Cardiac muscle cell (in vitro differentiated cells and primary cell): ENCODE measurements around the gene VIL1. TPM values are rescaled to one million over a fixed set of nuclear protein-coding genes. Genes with fewer than 3 reads are reported as not detected.

Experiments used
- DNase-seq, 2 donors: peaks; one replicate each; pipeline versions ENCODE4 v3.0.0 to v3.0.0-alpha.2; 2010 to 2017; ENCODE audit warnings: low read depth in 1 of 2, low spot score in 1 of 2
- H3K27ac ChIP-seq: fragments of 200-600 bp; sonication (generic); 2 replicates; pipeline ENCODE4 v1.5.1; 2016
- H3K27me3 ChIP-seq: fragments of 200-600 bp; sonication (generic); 2 replicates; pipeline ENCODE4 v1.6.0; 2016; ENCODE audit warnings: control low read depth
- H3K36me3 ChIP-seq: fragments of 200-600 bp; sonication (generic); 2 replicates; pipeline ENCODE4 v1.5.1; 2016; ENCODE audit warnings: control low read depth
- H3K4me1 ChIP-seq: fragments of 200-600 bp; sonication (generic); 2 replicates; pipeline ENCODE4 v1.8.1; 2017; ENCODE audit warnings: low read depth, mild to moderate bottlenecking, mixed run types
- H3K4me3 ChIP-seq: fragments of 200-600 bp; sonication (generic); 2 replicates; pipeline ENCODE4 v1.5.1; 2016; ENCODE audit warnings: mild to moderate bottlenecking
- H3K9me3 ChIP-seq: fragments of 200-600 bp; sonication (generic); 2 replicates; pipeline ENCODE4 v1.5.1; 2017; ENCODE audit warnings: low read depth, mild to moderate bottlenecking, control low read depth
- CTCF ChIP-seq: IDR thresholded peaks from 2 replicates; pipeline ENCODE4 v1.5.1; 2012; ENCODE audit warnings: low read depth, mild to moderate bottlenecking, low read length
- polyA plus RNA-seq: library from polyadenylated mRNA; unstranded; fragments of >200 nt; fragmentation: Nextera tagmentation; extraction: Ambion mirVana; gene quantifications from 2 replicates; pipeline ENCODE4 v1.2.1, GENCODE V29; 2016
- total RNA-seq: library from RNA; depleted of rRNA; stranded (reverse); fragments of >200 nt; gene quantifications from 2 replicates; pipeline ENCODE4 v1.2.3, GENCODE V29; 2016

Gene VIL1
- 0.63 and 1.1 TPM in 2 replicates for total RNA-seq
- polyA plus RNA-seq, result 0.52 and 0.65 TPM in 2 replicates

- no peak for TF ChIP-seq CTCF
- no peaks in the 10 kb centered on the region for H3K27me3 ChIP-seq
- peaks cover 12% of the 10 kb centered on the region for H3K4me1 ChIP-seq
- no peak for DNase-seq
- H3K9me3 ChIP-seq, result no peaks in the 10 kb centered on the region
- H3K36me3 ChIP-seq, result no peaks in the 10 kb centered on the region
- H3K27ac ChIP-seq, result no peak within 1 kb of the TSS
- H3K4me3 ChIP-seq, result no peak within 1 kb of the TSS
These were observed at the start of gene VIL1 for GRCh38 chr2:218418717-218419458. VIL1 (plus strand) TSS chr2:218419123; CDS start chr2:218423779, 4,656 bp downstream.

GRCh38 chr2:218369330-218369729 lies 49.6 kb upstream of the VIL1 start:
- no peak for DNase-seq
- Histone ChIP-seq H3K27me3 (no peaks in the 10 kb centered on the region), H3K4me3 (no peak overlapping the region), H3K27ac (no peak overlapping the region), H3K9me3 (no peaks in the 10 kb centered on the region), H3K36me3 (no peaks in the 10 kb centered on the region), H3K4me1 (no peaks in the 10 kb centered on the region)
- TF ChIP-seq CTCF, result no peak

- Histone ChIP-seq H3K4me3 (no peak overlapping the region), H3K27ac (no peak overlapping the region), H3K4me1 (no peaks in the 10 kb centered on the region), H3K27me3 (no peaks in the 10 kb centered on the region), H3K9me3 (no peaks in the 10 kb centered on the region), H3K36me3 (no peaks in the 10 kb centered on the region)
- DNase-seq, result peak in 1 of 2 donors; percentile 72
- no peak for TF ChIP-seq CTCF
These were observed 48.4 kb upstream of the VIL1 start for GRCh38 chr2:218370410-218371063.

GRCh38 chr2:218371983-218372350 lies 47.0 kb upstream of the VIL1 start:
- Histone ChIP-seq H3K9me3 (no peaks in the 10 kb centered on the region), H3K36me3 (no peaks in the 10 kb centered on the region), H3K4me1 (no peaks in the 10 kb centered on the region), H3K27me3 (no peaks in the 10 kb centered on the region), H3K27ac (no peak overlapping the region), H3K4me3 (no peak overlapping the region)
- DNase-seq, result no peak
- TF ChIP-seq CTCF, result no peak

- no peak overlapping the region for H3K4me3 ChIP-seq
- no peaks in the 10 kb centered on the region for H3K4me1 ChIP-seq
- H3K36me3 ChIP-seq, result no peaks in the 10 kb centered on the region
- no peaks in the 10 kb centered on the region for H3K9me3 ChIP-seq
- no peak for TF ChIP-seq CTCF
- H3K27me3 ChIP-seq, result no peaks in the 10 kb centered on the region
- H3K27ac ChIP-seq, result no peak overlapping the region
- DNase-seq, result no peak
These were observed 44.1 kb upstream of the VIL1 start for GRCh38 chr2:218374795-218375194.
